ENCODE measurements around the gene SLC22A14. TPM values are rescaled to one million over a fixed set of nuclear protein-coding genes. Genes with fewer than 3 reads are reported as not detected.

Gene SLC22A14
- total and polyA plus RNA-seq, 9 of the 15 experiments (the other 6 are each of a cell fraction or from before 2014, with no cell fraction given), result 0.03 to 0.07 TPM; not detected in 7

- TF ChIP-seq KLF16 (IDR thresholded peaks at IDR 0.05), result peak; percentile 39; the same call in 1 of the 2 replicates
- no peak for TF ChIP-seq HMG20A (CRISPR knock-in tag; conservative IDR thresholded peaks at IDR 0.05)
- no peak for TF ChIP-seq SIRT6 (IDR thresholded peaks at IDR 0.05; ENCODE audit: low read depth, low read length)
- TF ChIP-seq SMARCA5 (IDR thresholded peaks at IDR 0.05), result no peak
- TF ChIP-seq KLF10 (CRISPR knock-in tag; IDR thresholded peaks at IDR 0.05), result no peak
- TF ChIP-seq XRCC4 (IDR thresholded peaks at IDR 0.05; ENCODE audit: extremely low read depth, insufficient read depth, insufficient read length), result no peak
- TF ChIP-seq ELF4 (CRISPR knock-in tag; IDR thresholded peaks at IDR 0.05), result no peak
- TF ChIP-seq ZNF41 (CRISPR knock-in tag; conservative IDR thresholded peaks at IDR 0.05), result no peak
- no peak for TF ChIP-seq GABPB2 (CRISPR knock-in tag; conservative IDR thresholded peaks at IDR 0.05)
- TF ChIP-seq EZH2 (IDR thresholded peaks at IDR 0.05; ENCODE audit: borderline replicate concordance, low read depth, low read length), result no peak
- no peak for TF ChIP-seq ZNF408 (CRISPR knock-in tag; IDR thresholded peaks at IDR 0.05; ENCODE audit: low read depth)
- TF ChIP-seq FUS (optimal IDR thresholded peaks at IDR 0.05; ENCODE audit: low read depth, low read length), result no peak
- no peak; the same call in 1 of the 2 replicates for TF ChIP-seq ZEB2 (IDR thresholded peaks at IDR 0.05)
- TF ChIP-seq CREBBP (IDR thresholded peaks at IDR 0.05; ENCODE audit: low read depth, low read length), result no peak
- 0 out of 2 replicates have a peak, but pooled peaks have one; percentile 9 for TF ChIP-seq ATF1 (CRISPR knock-in tag; IDR thresholded peaks at IDR 0.05)
- TF ChIP-seq ATF1 (tag; IDR thresholded peaks at IDR 0.05), result peak; percentile 89
- peak; percentile 81 for TF ChIP-seq ZNF12 (CRISPR knock-in tag; IDR thresholded peaks at IDR 0.05)
- TF ChIP-seq LEF1 (IDR thresholded peaks at IDR 0.05), result no peak
- no peak for TF ChIP-seq XRCC3 (IDR thresholded peaks at IDR 0.05)
- no peak for TF ChIP-seq MAFK (IDR thresholded peaks at IDR 0.05; ENCODE audit: low read length)
- peak; percentile 96 for TF ChIP-seq LCOR (CRISPR knock-in tag; IDR thresholded peaks at IDR 0.05)
- no peak for TF ChIP-seq ZNF253 (CRISPR knock-in tag; conservative IDR thresholded peaks at IDR 0.05)
- peak; percentile 92 for TF ChIP-seq HMGN3 (IDR thresholded peaks at IDR 0.05; ENCODE audit: borderline replicate concordance, extremely low read depth, insufficient read length, low read depth, low read length)
- TF ChIP-seq TSHZ1 (CRISPR knock-in tag; IDR thresholded peaks at IDR 0.05), result no peak
- TF ChIP-seq CHD1 (IDR thresholded peaks at IDR 0.05; ENCODE audit: low read length), result no peak
- peak; percentile 52; the same call in 1 of the 2 replicates for TF ChIP-seq MTA2 (IDR thresholded peaks at IDR 0.05; ENCODE audit: low read depth)
- no peak for TF ChIP-seq SP2 (IDR thresholded peaks at IDR 0.05; ENCODE audit: extremely low read depth, low read depth, low read length, poor library complexity, severe bottlenecking)
- peak; percentile 88; the same call in 1 of the 2 replicates for TF ChIP-seq PTBP1 (IDR thresholded peaks at IDR 0.05; ENCODE audit: low read depth, low read length)
- TF ChIP-seq GATA2 (CRISPR knock-in tag; IDR thresholded peaks at IDR 0.05), result no peak
- TF ChIP-seq TCF7 (IDR thresholded peaks at IDR 0.05; ENCODE audit: borderline replicate concordance), result 0 out of 2 replicates have a peak, but pooled peaks have one; percentile 70
These were observed 64.7 kb downstream of the SLC22A14 start, which contains the start of gene XYLB (continued) for GRCh38 chr3:38346587-38347410.

All from K562 (cell line).